Activated T-helper 1 cell treated with anti-CD3 and anti-CD28 coated beads, Interleukin-2, amount 50 U/mL, for 16 hours (primary cell): ENCODE data around the gene ZNF549.

Experiments used
- DNase-seq, 2 donors: peaks; one replicate each; pipeline ENCODE4 v3.0.0-alpha.2; 2020; ENCODE audit warnings: low read depth in 1 of 2, low spot score in 1 of 2

ZNF549 gene

GRCh38 chr19:57566396-57567265 lies 39.5 kb downstream of the ZNF549 start:
- DNase-seq = no peak

- no peak for DNase-seq
Observed at GRCh38 chr19:57570707-57571106, 43.6 kb downstream of the ZNF549 start.

- DNase-seq = no peak
Observed at GRCh38 chr19:57572415-57572947, 45.3 kb downstream of the ZNF549 start.

- DNase-seq = no peak
Observed at GRCh38 chr19:57576661-57577060, 49.5 kb downstream of the ZNF549 start.

- peak; percentile 89 to 93 for DNase-seq
Observed at GRCh38 chr19:57578487-57579205, 51.5 kb downstream of the ZNF549 start, which contains the start of gene ZNF416. Gene ZNF416 (minus strand): TSS chr19:57578911. CDS start chr19:57578704, 207 bp downstream.

- no peak for DNase-seq
Observed at GRCh38 chr19:57583104-57583520, 56.0 kb downstream of the ZNF549 start.

- peak; percentile 69 to 71 for DNase-seq
Observed at GRCh38 chr19:57583521-57584416, 56.6 kb downstream of the ZNF549 start, which contains the start of gene ZIK1. Gene ZIK1 (plus strand): TSS chr19:57584145. CDS start chr19:57584357, 212 bp downstream.

- DNase-seq = no peak
Observed at GRCh38 chr19:57587529-57587928, 60.4 kb downstream of the ZNF549 start.

- DNase-seq = no peak
Observed at GRCh38 chr19:57599377-57599760, 72.2 kb downstream of the ZNF549 start.

- peak; percentile 71 to 77 for DNase-seq
Observed at GRCh38 chr19:57599761-57600383, 72.7 kb downstream of the ZNF549 start, which contains the start of gene ZNF530. Gene ZNF530 (plus strand): TSS chr19:57599885. CDS start chr19:57604346, 4,461 bp downstream.

- no peak for DNase-seq
Observed at GRCh38 chr19:57606931-57607330, 79.8 kb downstream of the ZNF549 start.
